EH (cell line): ENCODE data around the gene TMEM250.
"Not testable (repeated sequence)": the region's sequence is repeated elsewhere in the genome, so short reads cannot be mapped to it uniquely, and the experiment has no call there.

ENCODE experiments used
- DNase-seq: peaks from one replicate; pipeline ENCODE4 v3.0.0-alpha.2; 2015; ENCODE audit warnings: low read depth

Gene TMEM250

GRCh38 chr9:136111190-136111589, 7.5 kb downstream of the TMEM250 start:
- DNase-seq: no peak

GRCh38 chr9:136110082-136111061, 8.3 kb downstream of the TMEM250 start:
- peak; percentile 36 for DNase-seq

DNA sequence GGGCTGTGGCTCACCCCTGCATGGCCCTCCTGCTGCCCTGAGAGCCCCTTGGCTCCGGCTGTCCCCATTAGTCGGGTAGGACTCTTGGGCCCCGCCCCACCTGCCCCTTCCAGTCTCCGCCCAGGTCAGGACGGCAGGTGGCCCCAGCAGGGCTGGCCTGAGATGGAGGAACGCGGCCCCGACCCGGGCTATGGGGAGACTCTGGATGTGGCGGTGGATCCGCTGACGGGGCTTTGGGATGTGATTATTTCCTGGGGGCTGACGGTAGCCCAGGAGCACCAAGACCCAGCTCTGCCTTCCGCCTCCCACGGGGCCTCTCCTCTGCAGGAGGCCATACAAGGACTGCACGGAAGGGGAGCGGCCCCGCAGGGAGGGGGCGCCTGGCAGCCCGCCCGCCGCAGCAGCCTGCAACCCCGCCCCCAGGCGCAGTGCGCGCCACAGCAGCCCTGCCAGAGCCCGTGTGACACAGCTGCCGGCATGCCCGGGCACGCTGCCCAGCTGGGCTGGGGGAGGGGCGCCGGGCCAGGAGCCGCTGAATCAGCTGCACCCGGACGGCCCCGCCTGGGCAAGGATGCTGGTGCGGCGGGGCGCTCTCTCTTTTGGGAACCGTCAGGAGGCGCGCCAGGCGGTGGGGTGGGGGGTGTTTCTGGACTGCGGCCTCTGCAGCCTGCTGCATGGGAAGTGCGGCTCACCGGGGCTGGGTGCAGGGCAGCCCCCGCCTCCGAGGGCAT, 9.2 kb downstream of the TMEM250 start:
- peak; percentile 93 for DNase-seq

- no peak for DNase-seq
These were observed 9.9 kb downstream of the TMEM250 start for GRCh38 chr9:136108648-136109266.

GRCh38 chr9:136107953-136108647, 10.6 kb downstream of the TMEM250 start:
- no peak for DNase-seq

GRCh38 chr9:136107155-136107952, 11.3 kb downstream of the TMEM250 start:
- DNase-seq: no peak

- DNase-seq: peak; percentile 64
These were observed 13.1 kb downstream of the TMEM250 start for GRCh38 chr9:136105398-136106135.

DNA sequence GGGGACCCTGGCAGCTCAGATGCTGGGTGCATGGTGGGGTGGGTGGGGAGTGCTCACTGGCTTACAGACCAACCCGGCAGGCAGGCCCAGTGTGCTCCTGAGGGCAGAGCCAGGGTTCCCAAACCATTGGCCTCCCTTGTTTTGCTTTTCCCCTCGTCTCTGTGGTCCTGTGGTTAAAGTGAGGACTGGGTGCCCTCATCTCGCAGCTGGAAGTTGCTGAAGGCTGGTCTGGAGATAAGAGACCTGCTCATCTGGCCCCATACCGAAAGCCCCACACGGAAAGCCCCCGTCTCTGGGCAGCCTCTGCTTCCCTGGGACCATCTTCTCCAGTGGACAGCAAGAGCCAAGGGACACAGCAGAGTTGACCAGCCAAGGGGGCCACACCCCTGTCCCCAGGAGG, 13.8 kb downstream of the TMEM250 start:
- no peak for DNase-seq

DNA sequence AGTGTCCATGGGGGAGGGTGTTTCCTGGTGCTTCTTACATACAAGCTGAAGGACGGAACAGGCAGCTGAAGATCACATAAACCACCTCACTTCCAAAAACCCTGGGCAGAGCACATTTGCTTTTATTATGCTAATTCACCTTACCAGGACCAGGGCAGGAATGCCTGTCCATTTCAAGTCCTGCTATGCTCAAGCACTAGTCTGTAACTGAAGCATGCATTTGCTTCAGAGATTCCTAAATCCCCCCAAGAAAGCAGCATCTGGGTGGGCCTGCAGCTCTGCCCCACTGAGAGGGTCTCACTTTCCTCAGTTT, 14.2 kb downstream of the TMEM250 start:
- no peak for DNase-seq

DNA sequence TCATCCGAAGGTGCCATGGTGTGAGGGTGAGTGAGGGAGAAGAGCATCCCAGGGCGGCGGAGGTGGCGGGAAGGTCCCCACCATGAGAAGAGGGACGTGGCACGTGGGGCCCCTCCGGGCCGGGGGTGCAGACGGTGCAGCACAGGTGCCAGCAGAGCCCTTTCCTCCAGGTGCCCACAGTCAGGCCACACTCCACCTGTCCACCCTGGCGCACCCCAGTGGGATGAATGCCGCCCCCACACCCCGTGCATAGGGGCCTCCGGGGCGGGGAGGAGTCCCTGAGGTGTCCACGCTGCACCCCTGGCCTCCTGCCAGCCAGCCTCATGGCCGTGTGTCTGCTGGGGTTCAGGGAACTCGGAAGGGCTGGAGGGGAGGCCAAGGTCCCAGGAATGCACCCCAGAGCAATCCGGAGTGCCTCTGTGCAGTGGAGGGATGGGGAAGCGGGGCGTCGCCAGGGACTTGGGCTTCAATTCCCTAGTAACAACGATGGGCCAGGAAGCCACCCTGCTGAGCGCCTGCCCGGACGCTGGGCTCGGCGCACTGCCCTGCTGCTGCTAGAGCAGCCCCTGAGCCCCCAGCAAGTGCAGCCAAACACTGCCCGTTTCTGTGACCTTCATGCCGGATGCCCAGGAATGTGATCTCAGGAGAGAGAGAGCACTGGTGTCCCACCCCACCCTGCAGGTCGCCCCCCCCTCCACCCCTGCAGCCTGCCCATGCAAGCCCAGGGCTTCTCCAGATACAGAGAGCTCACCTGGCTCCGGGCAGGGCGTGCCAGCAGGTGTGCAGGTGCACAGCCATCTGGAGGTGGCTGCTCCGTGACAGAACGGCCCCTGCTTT, 14.8 kb downstream of the TMEM250 start:
- no peak for DNase-seq

GRCh38 chr9:136101615-136102074, 17.0 kb downstream of the TMEM250 start:
- DNase-seq: not testable (repeated sequence)

DNA sequence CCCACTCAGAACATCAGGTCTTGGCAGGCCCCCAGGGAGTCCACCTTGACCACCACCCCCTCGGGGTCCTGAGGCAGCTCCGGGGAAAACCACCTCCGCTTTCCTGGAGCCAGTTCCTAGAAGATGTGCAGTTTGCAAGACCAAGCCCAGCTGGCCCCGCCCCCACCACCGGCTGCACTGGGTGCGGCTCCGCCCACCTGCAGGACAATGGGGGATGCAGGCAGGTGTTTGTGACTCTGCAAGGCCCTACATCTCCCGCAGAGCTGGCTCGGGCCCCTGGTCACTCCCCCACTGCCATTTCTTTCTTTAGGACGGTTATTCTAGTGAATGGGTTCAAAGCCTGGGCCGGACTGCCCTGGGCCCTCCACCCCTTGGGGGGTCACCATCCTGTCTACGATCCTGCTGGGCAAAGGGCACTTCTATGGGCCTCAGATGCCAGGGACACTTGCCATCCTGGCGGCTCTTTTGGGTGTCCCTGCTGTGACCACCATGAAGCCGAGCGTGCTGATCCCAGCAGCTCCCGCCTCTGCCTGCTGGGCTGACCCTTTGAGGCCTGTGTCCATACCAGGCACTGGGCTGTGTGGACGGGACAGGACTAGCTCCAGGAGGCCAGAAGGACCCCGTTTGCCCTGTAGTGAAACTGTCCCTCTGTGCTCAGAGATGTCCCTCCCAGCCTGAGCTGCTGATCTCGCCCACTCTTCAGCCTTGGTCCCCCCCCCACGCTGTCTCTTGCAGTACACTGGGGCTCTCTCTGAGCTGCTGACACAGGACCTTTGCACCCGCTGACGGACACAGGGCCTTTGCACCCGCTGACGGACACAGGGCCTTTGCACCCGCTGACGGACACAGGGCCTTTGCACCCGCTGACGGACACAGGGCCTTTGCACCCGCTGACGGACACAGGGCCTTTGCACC, 17.7 kb downstream of the TMEM250 start:
- DNase-seq: no peak

- no peak for DNase-seq
These were observed 19.1 kb downstream of the TMEM250 start for GRCh38 chr9:136099542-136099941.

DNA sequence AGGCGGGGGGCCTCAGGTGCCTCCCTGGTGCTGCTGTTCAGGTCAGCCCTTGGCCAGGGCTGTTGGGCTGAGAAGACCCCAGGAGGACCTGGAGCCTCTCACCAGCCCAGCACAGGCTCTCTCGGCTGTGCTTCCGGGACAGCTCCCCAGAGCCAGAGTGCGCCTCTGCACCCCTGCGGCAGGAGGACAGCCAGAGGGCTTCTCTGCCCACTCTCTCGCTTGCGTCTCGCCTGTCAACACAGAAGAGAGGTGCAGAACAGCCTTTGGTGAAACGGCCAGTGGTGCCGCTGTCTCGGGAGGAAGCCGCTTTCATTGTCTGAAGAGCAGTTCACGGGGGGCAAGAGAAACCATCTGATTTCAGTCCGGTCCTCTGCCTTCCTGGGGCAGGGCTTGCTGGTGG, 19.8 kb downstream of the TMEM250 start:
- DNase-seq: no peak

DNA sequence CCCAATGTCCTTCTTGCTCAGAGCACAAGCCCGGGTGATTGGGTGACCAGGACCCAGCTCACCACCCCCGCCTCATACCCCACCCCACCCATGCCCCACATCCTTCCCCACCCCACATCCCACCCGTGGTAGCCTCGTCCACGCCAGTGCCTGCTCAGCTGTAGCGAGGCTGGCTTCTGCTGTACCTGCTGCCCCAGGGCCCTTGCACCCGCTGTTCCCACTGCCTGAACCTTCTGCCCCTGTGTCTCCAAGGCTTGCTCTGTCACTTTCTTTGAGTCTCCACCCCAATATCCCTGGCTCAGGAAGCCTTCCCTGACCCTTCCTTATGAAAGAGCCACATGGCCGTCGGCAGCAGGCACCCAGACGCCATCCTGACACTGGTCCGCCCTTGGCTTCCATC, 20.5 kb downstream of the TMEM250 start:
- no peak for DNase-seq

- DNase-seq: no peak
These were observed 22.1 kb downstream of the TMEM250 start for GRCh38 chr9:136096505-136097001.

DNA sequence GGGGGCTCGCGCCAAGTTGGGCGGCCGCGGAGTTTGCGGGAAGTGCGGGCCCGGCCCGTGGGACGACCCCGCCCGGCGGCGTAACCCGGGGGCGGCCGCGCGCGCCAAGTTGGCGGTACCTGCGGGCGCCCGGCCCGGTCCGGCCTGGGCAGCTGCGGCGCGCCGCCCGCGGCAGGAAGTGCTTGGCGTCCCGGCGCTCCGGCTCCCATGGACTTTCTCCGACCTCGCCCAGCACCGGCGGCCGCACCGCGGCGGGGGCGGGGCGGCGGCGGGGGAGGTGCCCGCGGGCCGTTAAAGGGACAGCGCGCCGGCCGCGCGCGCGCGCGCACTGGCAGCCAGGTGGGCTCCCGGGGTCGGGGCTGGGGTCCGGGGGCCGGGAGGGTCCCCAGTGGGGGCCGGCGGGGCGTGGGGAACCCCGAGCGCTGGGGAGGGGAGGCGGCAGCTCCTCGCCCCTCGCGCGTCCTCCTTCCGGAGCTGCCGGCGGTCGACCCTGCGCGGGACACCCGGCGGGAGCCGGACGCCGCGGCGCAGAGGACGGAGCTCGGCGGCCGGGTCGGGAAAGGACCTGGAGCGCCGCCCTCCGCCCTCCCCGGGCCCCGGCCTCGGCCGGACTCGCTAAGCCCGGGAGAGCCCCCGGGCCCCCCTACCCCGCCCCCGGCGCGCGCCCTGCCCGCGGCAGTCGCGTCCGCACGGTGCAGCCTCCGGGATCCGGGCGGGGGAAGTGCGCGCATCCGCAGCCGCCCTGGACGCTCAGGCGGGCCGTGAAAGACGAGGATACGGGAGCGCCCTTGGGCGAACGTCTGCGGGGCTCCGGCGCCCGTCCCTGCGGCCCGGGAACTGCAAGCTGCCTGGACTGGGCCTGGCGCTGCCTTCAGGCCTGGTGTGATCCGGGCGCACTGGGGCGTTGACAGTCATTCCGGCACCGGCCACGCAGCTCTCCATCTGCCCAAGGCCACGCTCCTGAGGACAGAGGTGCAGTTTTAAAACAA, 23.3 kb downstream of the TMEM250 start, which contains the start of gene NACC2:
Gene NACC2, minus strand, starts transcription at position 220 of the 989 bp plus-strand sequence. CDS start 44,768 bp downstream, outside the sequence.
- DNase-seq: peak; percentile 74
